ENCODE measurements around the gene PIGQ. TPM values are rescaled to one million over a fixed set of nuclear protein-coding genes. Genes with fewer than 3 reads are reported as not detected.

PIGQ gene
- total RNA-seq, 5 donors from 2014 or later (not counting 1 experiment from before 2014, with no cell fraction given) = 38.2 to 86.9 (median 63.1) TPM

DNA sequence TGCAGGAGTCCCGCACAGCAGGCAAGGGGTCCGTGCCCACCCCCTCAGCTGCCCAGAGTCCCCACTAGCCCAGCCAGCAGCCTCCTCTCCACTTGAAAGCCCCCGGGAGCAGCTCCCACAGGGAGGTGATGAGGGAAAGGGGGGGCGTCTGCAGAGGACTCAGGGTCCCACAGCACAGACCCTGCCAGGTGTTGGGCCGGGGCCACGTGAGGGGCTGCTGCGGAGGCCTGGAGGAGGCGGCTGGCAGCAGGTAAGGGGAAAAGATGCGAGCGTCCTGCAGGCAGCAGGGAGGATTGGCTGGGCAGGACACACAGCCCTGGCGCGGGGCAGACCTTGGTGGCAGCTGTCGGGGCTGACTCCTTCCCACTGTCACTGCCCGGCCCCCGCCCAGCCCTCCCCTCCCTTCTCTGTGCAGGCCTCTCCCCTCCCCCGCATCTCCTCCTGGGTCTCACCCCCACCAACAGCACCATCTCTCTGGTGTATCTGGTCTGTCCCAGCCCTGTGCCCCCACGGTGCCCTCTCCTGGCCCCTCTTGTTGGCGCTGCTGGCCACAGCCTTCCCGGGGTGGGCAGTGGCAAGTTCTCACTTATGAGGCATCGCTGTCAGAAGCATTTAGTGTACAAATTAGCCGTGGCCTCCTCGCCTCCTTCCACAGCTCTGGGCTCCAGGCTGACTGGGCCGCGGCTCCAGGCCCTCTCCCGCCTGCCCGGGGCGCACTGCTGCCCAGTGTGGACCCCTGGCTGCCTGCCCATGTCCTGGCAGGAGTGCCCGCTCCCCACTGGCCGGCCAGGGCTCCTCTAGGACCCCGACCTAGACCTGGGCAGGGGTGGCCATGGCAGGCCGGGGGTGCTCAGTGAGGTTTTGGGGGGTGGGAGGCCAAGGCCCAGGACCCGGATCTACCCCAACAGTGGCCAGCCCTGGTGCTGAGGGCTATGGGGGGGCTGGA, 14.0 kb upstream of the PIGQ start:
- no peaks in the 10 kb centered on the region for H3K9me3 ChIP-seq
- Mint-ChIP-seq H3K9me3 (no peaks in the 10 kb centered on the region), H3K27ac (no peak overlapping the region), H3K4me3 (no peak overlapping the region), H3K4me1 (no peaks in the 10 kb centered on the region), H3K36me3 (peaks cover 3% of the 10 kb centered on the region), H3K27me3 (peaks cover 0 to 10% of the 10 kb centered on the region in 2 donors)
- peaks cover 0 to 30% of the 10 kb centered on the region in 2 experiments for H3K27me3 ChIP-seq (replicated peaks in 1 of 2; ENCODE audit: control insufficient read depth in 2 of 2, extremely low read depth in 1 of 2, insufficient read depth in 2 of 2, low read length in 1 of 2)
- peaks cover 0 to 4% of the 10 kb centered on the region in 2 experiments for H3K4me1 ChIP-seq (ENCODE audit: control insufficient read depth in 1 of 2, extremely low read depth in 1 of 2, insufficient read depth in 2 of 2, low read length in 2 of 2)
- ATAC-seq (replicated peaks in 1 of 4) (no peak), DNase-seq (no peak)
- CTCF ChIA-PET = no interaction called here
- POLR2A ChIA-PET = no interaction called here
- peaks cover 10 to 12% of the 10 kb centered on the region in 2 donors for H3K36me3 ChIP-seq (ENCODE audit: control insufficient read depth in 2 of 2, extremely low read depth in 1 of 2, insufficient read depth in 1 of 2, low read length in 1 of 2)
- no peak overlapping the region for H3K4me3 ChIP-seq (ENCODE audit: control insufficient read depth in 1 of 2, extremely low read depth in 1 of 2, low read length in 1 of 2)
- no peak overlapping the region for H3K27ac ChIP-seq (ENCODE audit: low read length)
- WGBS (ENCODE audit: insufficient coverage) = 92% methylated on average over 23 of the region's 32 CpGs

DNA sequence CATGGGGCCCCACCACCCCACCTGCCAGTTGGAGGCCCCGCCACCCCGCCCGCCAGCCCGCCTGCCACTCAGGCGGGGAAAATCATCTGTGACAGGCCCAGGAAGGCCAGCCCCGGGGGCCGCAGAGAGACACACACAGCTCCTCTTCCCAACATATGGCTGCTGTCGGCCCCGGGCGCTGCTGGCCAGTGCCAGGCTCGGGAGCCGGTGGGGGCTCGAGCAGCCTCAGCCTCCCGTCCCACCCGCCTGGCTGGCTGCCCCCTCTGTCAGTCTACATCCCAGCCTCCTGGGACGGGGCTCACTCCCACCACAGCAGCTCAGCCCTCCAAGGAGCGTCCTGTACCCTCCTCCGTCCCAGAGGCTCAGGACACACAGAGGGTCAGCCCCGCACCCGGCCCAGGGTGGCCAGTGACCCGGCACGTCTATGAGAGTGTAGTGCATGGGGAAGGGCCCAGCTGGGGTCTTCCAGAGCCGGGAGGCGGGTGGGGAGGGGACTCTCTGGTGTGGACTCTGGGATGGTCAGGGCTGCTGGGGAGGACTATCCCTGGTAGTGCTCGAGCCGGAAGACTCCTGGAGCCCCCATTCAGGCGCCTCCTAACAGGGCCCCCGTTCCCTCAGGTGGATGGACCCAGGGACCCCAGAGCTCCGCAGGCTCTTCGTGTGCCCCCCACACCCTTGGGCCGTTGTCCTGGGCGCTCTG, 13.1 kb upstream of the PIGQ start:
- Histone ChIP-seq H3K36me3 (ENCODE audit: control insufficient read depth in 2 of 2, extremely low read depth in 1 of 2, insufficient read depth in 1 of 2, low read length in 1 of 2) (peaks cover 7% of the 10 kb centered on the region in 2 donors), H3K4me3 (ENCODE audit: control insufficient read depth in 1 of 2, extremely low read depth in 1 of 2, low read length in 1 of 2) (no peak overlapping the region), H3K27ac (ENCODE audit: low read length) (no peak overlapping the region), H3K27me3 (replicated peaks in 1 of 2; ENCODE audit: control insufficient read depth in 2 of 2, extremely low read depth in 1 of 2, insufficient read depth in 2 of 2, low read length in 1 of 2) (peaks cover 0 to 38% of the 10 kb centered on the region in 2 experiments), H3K4me1 (ENCODE audit: control insufficient read depth in 1 of 2, extremely low read depth in 1 of 2, insufficient read depth in 2 of 2, low read length in 2 of 2) (peaks cover 0 to 4% of the 10 kb centered on the region in 2 experiments), H3K9me3 (no peaks in the 10 kb centered on the region)
- Mint-ChIP-seq H3K27ac (no peak overlapping the region), H3K4me1 (no peaks in the 10 kb centered on the region), H3K9me3 (no peaks in the 10 kb centered on the region), H3K4me3 (no peak overlapping the region), H3K27me3 (peaks cover 0 to 10% of the 10 kb centered on the region in 2 donors), H3K36me3 (peaks cover 3% of the 10 kb centered on the region)
- DNase-seq (no peak), ATAC-seq (replicated peaks in 1 of 4) (no peak)
- whole genome bisulfite sequencing (ENCODE audit: insufficient coverage) = 91% methylated on average over 26 of the region's 32 CpGs
- CTCF ChIA-PET = no interaction called here
- POLR2A ChIA-PET = no interaction called here

- POLR2A ChIA-PET = no interaction called here
Measured at GRCh38 chr16:557463-558297, 12.1 kb upstream of the PIGQ start.

GRCh38 chr16:558298-559020, 11.3 kb upstream of the PIGQ start:
- no peaks in the 10 kb centered on the region for H3K9me3 Mint-ChIP-seq
- H3K4me1 Mint-ChIP-seq = peaks cover 0 to 2% (median 0%) of the 10 kb centered on the region in 3 donors
- ATAC-seq (replicated peaks in 1 of 4) (no peak), DNase-seq (no peak)
- H3K36me3 Mint-ChIP-seq = peaks cover 3% of the 10 kb centered on the region
- Histone ChIP-seq H3K36me3 (ENCODE audit: control insufficient read depth in 2 of 2, extremely low read depth in 1 of 2, insufficient read depth in 1 of 2, low read length in 1 of 2) (no peaks in the 10 kb centered on the region), H3K4me1 (ENCODE audit: control insufficient read depth in 1 of 2, extremely low read depth in 1 of 2, insufficient read depth in 2 of 2, low read length in 2 of 2) (peaks cover 0 to 4% of the 10 kb centered on the region in 2 experiments), H3K9me3 (no peaks in the 10 kb centered on the region), H3K27ac (ENCODE audit: low read length) (no peak overlapping the region), H3K27me3 (replicated peaks in 1 of 2; ENCODE audit: control insufficient read depth in 2 of 2, extremely low read depth in 1 of 2, insufficient read depth in 2 of 2, low read length in 1 of 2) (peaks cover 0 to 41% of the 10 kb centered on the region in 2 experiments), H3K4me3 (ENCODE audit: control insufficient read depth in 1 of 2, extremely low read depth in 1 of 2, low read length in 1 of 2) (no peak overlapping the region)
- POLR2A ChIA-PET = no interaction called here
- 65% methylated on average over 16 of the region's 22 CpGs for WGBS (ENCODE audit: insufficient coverage)
- CTCF ChIA-PET = no interaction called here
- H3K27ac Mint-ChIP-seq = no peak overlapping the region
- peaks cover 0 to 16% of the 10 kb centered on the region in 2 donors for H3K27me3 Mint-ChIP-seq
- H3K4me3 Mint-ChIP-seq = no peak overlapping the region

More at GRCh38 chr16:557463-558297, 12.1 kb upstream of the PIGQ start:
- H3K4me3 Mint-ChIP-seq = no peak overlapping the region
- H3K27ac Mint-ChIP-seq = no peak overlapping the region
- peaks cover 0 to 41% of the 10 kb centered on the region in 2 experiments for H3K27me3 ChIP-seq (replicated peaks in 1 of 2; ENCODE audit: control insufficient read depth in 2 of 2, extremely low read depth in 1 of 2, insufficient read depth in 2 of 2, low read length in 1 of 2)
- peaks cover 0 to 4% of the 10 kb centered on the region in 2 experiments for H3K4me1 ChIP-seq (ENCODE audit: control insufficient read depth in 1 of 2, extremely low read depth in 1 of 2, insufficient read depth in 2 of 2, low read length in 2 of 2)
- peaks cover 0 to 16% of the 10 kb centered on the region in 2 donors for H3K27me3 Mint-ChIP-seq
- H3K9me3 ChIP-seq = no peaks in the 10 kb centered on the region
- peaks cover 3% of the 10 kb centered on the region for H3K36me3 Mint-ChIP-seq
- ATAC-seq (replicated peaks in 1 of 4) (no peak), DNase-seq (no peak)
- H3K4me3 ChIP-seq (ENCODE audit: control insufficient read depth in 1 of 2, extremely low read depth in 1 of 2, low read length in 1 of 2) = no peak overlapping the region
- H3K4me1 Mint-ChIP-seq = peaks cover 0 to 2% (median 0%) of the 10 kb centered on the region in 3 donors
- no peaks in the 10 kb centered on the region for H3K9me3 Mint-ChIP-seq
- no peaks in the 10 kb centered on the region for H3K36me3 ChIP-seq (ENCODE audit: control insufficient read depth in 2 of 2, extremely low read depth in 1 of 2, insufficient read depth in 1 of 2, low read length in 1 of 2)
- no peak overlapping the region for H3K27ac ChIP-seq (ENCODE audit: low read length)
- WGBS (ENCODE audit: insufficient coverage) = 86% methylated on average over 18 of the region's 23 CpGs
- CTCF ChIA-PET = no interaction called here

DNA sequence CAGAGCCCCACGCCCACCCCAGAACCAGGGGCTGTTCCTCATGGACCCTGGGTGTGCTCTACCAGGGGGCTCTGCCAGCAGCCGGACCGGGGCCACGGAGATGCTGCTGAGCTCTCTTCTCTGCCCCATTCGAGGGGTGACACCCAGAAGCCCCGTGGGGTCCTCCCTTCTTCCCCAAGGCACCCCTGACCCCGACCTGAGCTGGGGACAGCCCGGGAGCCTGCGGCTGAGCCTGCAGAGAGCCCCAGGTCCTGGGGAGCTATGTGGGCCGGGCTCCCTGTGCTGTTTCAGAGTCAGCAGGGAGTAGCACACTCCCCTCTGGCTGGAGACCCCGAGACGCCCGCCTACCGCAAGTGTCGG, 10.8 kb upstream of the PIGQ start:
- H3K4me1 Mint-ChIP-seq = peaks cover 0 to 2% (median 0%) of the 10 kb centered on the region in 3 donors
- peaks cover 0 to 16% of the 10 kb centered on the region in 2 donors for H3K27me3 Mint-ChIP-seq
- WGBS (ENCODE audit: insufficient coverage) = 86% methylated on average over 9 of the region's 15 CpGs
- peaks cover 3% of the 10 kb centered on the region for H3K36me3 Mint-ChIP-seq
- no peak overlapping the region for H3K27ac Mint-ChIP-seq
- no peak overlapping the region for H3K4me3 ChIP-seq (ENCODE audit: control insufficient read depth in 1 of 2, extremely low read depth in 1 of 2, low read length in 1 of 2)
- peak overlapping the region in 1 of 3 donors; percentile 41 for H3K4me3 Mint-ChIP-seq
- H3K4me1 ChIP-seq (ENCODE audit: control insufficient read depth in 1 of 2, extremely low read depth in 1 of 2, insufficient read depth in 2 of 2, low read length in 2 of 2) = peaks cover 0 to 4% of the 10 kb centered on the region in 2 experiments
- H3K9me3 Mint-ChIP-seq = no peaks in the 10 kb centered on the region
- ATAC-seq (replicated peaks in 1 of 4) = no peak
- no peak for DNase-seq
- H3K27ac ChIP-seq (ENCODE audit: low read length) = no peak overlapping the region
- no peaks in the 10 kb centered on the region for H3K36me3 ChIP-seq (ENCODE audit: control insufficient read depth in 2 of 2, extremely low read depth in 1 of 2, insufficient read depth in 1 of 2, low read length in 1 of 2)
- peaks cover 0 to 41% of the 10 kb centered on the region in 2 experiments for H3K27me3 ChIP-seq (replicated peaks in 1 of 2; ENCODE audit: control insufficient read depth in 2 of 2, extremely low read depth in 1 of 2, insufficient read depth in 2 of 2, low read length in 1 of 2)
- H3K9me3 ChIP-seq = no peaks in the 10 kb centered on the region
- CTCF ChIA-PET = no interaction called here
- POLR2A ChIA-PET = no interaction called here
